Keratinocyte (primary cell): Measurements from ENCODE around the gene DLG2.

Source experiments
- EZH2 ChIP-seq: IDR thresholded peaks from one replicate; pipeline ENCODE4 v1.6.1; 2012; ENCODE audit warnings: inconsistent platforms, mild to moderate bottlenecking, low read length, moderate library complexity
- TF ChIP-seq, protein P1 (sequence below), 3 experiments: IDR thresholded peaks in 1 of 3; conservative IDR thresholded peaks in 1 of 3; optimal IDR thresholded peaks in 1 of 3; 2 replicates in 2 of 3; 3 replicates in 1 of 3; pipeline versions ENCODE3 to v1.5.1; 2011; ENCODE audit warnings: low read length in 3 of 3, mild to moderate bottlenecking in 3 of 3, moderate library complexity in 2 of 3, control low read depth in 1 of 3, inconsistent platforms in 1 of 3; ENCODE audit not compliant: insufficient read depth in 2 of 3; ENCODE audit errors: extremely low read depth in 1 of 3

DNA sequence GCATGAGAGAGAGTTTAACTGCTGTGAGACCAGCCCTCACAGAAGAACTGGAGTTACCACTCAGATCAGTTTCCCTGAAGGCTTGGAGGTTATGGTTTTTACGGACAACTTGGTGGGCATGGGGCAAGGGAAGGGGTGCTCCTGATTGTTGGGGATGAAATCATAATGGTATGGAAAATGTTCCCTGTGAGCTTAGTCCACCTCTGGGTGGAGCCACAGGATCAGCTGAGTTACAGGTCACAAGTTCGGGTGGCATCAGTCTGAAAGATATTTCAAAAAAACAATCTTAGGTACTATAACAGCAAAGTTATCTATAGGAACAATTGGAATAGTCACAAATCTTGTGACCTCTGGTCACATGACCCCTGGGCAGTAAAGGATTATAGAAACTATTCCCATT, 162.9 kb downstream of the DLG2 start:
- TF ChIP-seq, protein P1, sequence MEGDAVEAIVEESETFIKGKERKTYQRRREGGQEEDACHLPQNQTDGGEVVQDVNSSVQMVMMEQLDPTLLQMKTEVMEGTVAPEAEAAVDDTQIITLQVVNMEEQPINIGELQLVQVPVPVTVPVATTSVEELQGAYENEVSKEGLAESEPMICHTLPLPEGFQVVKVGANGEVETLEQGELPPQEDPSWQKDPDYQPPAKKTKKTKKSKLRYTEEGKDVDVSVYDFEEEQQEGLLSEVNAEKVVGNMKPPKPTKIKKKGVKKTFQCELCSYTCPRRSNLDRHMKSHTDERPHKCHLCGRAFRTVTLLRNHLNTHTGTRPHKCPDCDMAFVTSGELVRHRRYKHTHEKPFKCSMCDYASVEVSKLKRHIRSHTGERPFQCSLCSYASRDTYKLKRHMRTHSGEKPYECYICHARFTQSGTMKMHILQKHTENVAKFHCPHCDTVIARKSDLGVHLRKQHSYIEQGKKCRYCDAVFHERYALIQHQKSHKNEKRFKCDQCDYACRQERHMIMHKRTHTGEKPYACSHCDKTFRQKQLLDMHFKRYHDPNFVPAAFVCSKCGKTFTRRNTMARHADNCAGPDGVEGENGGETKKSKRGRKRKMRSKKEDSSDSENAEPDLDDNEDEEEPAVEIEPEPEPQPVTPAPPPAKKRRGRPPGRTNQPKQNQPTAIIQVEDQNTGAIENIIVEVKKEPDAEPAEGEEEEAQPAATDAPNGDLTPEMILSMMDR (optimal IDR thresholded peaks at IDR 0.05 in 1 of 3, IDR thresholded peaks at IDR 0.05 in 1 of 3, conservative IDR thresholded peaks at IDR 0.05 in 1 of 3; ENCODE audit: extremely low read depth in 1 of 3, insufficient read depth in 2 of 3, low read length in 3 of 3): no peak
- no peak for TF ChIP-seq EZH2
